Measurements from ENCODE around the gene RAVER2. TPM values are rescaled to one million over a fixed set of nuclear protein-coding genes. Genes with fewer than 3 reads are reported as not detected.

The RAVER2 gene, protein sequence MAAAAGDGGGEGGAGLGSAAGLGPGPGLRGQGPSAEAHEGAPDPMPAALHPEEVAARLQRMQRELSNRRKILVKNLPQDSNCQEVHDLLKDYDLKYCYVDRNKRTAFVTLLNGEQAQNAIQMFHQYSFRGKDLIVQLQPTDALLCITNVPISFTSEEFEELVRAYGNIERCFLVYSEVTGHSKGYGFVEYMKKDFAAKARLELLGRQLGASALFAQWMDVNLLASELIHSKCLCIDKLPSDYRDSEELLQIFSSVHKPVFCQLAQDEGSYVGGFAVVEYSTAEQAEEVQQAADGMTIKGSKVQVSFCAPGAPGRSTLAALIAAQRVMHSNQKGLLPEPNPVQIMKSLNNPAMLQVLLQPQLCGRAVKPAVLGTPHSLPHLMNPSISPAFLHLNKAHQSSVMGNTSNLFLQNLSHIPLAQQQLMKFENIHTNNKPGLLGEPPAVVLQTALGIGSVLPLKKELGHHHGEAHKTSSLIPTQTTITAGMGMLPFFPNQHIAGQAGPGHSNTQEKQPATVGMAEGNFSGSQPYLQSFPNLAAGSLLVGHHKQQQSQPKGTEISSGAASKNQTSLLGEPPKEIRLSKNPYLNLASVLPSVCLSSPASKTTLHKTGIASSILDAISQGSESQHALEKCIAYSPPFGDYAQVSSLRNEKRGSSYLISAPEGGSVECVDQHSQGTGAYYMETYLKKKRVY
- 11.4 and 12.2 TPM in 2 replicates for total RNA-seq (2014; rRNA removed)
- percentile 60 among the genes with signal in this experiment for Bru-seq, nascent RNA
- BruChase-seq, experiment 1, labeled RNA remaining after a 6-hour chase = percentile 52 among the genes with signal in this experiment
- percentile 61 among the genes with signal in this experiment for BruChase-seq, experiment 2, labeled RNA remaining after a 2-hour chase
- long read RNA-seq, full-length matches to known transcripts = 12 of 19 reads
- long read RNA-seq, partial matches to known transcripts = 5 of 19 reads
- long read RNA-seq, other reads (novel, unspliced or antisense) = 2 of 19 reads

GRCh38 chr1:64744492-64745180, at the start of gene RAVER2:
TSS of gene RAVER2 (plus strand) at chr1:64745075. CDS start at chr1:64745173, 98 bp downstream.
- CTCF ChIA-PET = no interaction called here
- no TSS peak for BruUV-seq (replicated peaks)
- H3K36me3 ChIP-seq (ENCODE audit: low read depth, low read length) = no peaks in the 10 kb centered on the region
- intact Hi-C loops (cut with micrococcal nuclease) = loop anchor here (1.0 to 10.0 kb wide), 3 partner anchors 57 to 680 kb away; partner anchors contain the start of genes LEPR and LEPROT
- H3F3A ChIP-seq (ENCODE audit: low read length, unreplicated experiment) = no peaks in the 10 kb centered on the region
- H4K20me1 ChIP-seq (ENCODE audit: low read length) = no peaks in the 10 kb centered on the region
- H3K9me2 ChIP-seq (replicated peaks; ENCODE audit: low read length) = no peaks in the 10 kb centered on the region
- POLR2A ChIA-PET (ENCODE audit: unreplicated experiment) = no interaction called here
- ATAC-seq = peak; percentile 79
- DNase-seq = peak; percentile 78
- peak within 1 kb of the TSS; percentile 100 for H3K4me3 ChIP-seq (ENCODE audit: low read length)
- H3K4me2 ChIP-seq (ENCODE audit: low read length) = peak within 1 kb of the TSS; percentile 96
- no peaks in the 10 kb centered on the region for H3K9me3 ChIP-seq (ENCODE audit: low read length)
- peak within 1 kb of the TSS; percentile 76 for H3K9ac ChIP-seq (ENCODE audit: low read length)
- H3K4me1 ChIP-seq (ENCODE audit: insufficient read depth, low read length) = peaks cover 24% of the 10 kb centered on the region
- H3K79me2 ChIP-seq (ENCODE audit: low read length) = peaks cover 36% of the 10 kb centered on the region
- H2AFZ ChIP-seq (ENCODE audit: low read length) = peak within 1 kb of the TSS; percentile 92
- TF ChIP-seq EZH2 (IDR thresholded peaks at IDR 0.05; ENCODE audit: low read length, unreplicated experiment) = no peak
- peak; percentile 77 for TF ChIP-seq CTCF (conservative IDR thresholded peaks at IDR 0.05; ENCODE audit: low read depth, low read length)
- TF ChIP-seq EZH2phosphoT487 (IDR thresholded peaks at IDR 0.05; ENCODE audit: borderline replicate concordance, low read length) = no peak
- no peaks in the 10 kb centered on the region for H3K27me3 ChIP-seq (ENCODE audit: low read length)
- no peak within 1 kb of the TSS for H3K27ac ChIP-seq (ENCODE audit: low read length)

DNA sequence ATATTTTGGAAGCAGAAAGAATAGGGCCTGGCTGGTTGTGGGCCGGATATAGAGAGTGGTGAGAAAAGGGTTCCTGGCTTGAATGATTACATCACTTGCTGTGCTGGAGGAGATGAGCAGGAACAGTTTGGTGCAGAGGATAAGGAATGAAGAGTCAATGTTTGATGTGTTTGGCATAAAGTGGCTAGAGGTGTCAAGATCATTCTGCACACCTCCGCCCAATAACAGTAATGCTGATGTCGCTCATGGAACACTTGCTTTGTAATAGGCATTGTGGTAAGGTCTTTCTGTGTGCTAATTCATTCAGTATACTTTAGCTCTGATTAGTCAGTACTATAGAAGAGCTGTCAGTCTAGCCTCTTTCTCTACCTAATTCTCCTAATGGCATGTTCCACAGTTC, 48.0 kb upstream of the RAVER2 start:
- Histone ChIP-seq H3K9me2 (replicated peaks; ENCODE audit: low read length) (no peaks in the 10 kb centered on the region), H3K4me1 (ENCODE audit: insufficient read depth, low read length) (0 out of 2 replicates have a peak, but pooled peaks cover under 1% of the 10 kb centered on the region), H3F3A (ENCODE audit: low read length, unreplicated experiment) (no peaks in the 10 kb centered on the region), H4K20me1 (ENCODE audit: low read length) (no peaks in the 10 kb centered on the region), H2AFZ (ENCODE audit: low read length) (no peak overlapping the region), H3K27ac (ENCODE audit: low read length) (no peak overlapping the region), H3K36me3 (ENCODE audit: low read depth, low read length) (no peaks in the 10 kb centered on the region), H3K4me2 (ENCODE audit: low read length) (no peak overlapping the region), H3K9ac (ENCODE audit: low read length) (no peak overlapping the region), H3K79me2 (ENCODE audit: low read length) (no peaks in the 10 kb centered on the region), H3K4me3 (ENCODE audit: low read length) (no peak overlapping the region), H3K27me3 (ENCODE audit: low read length) (no peaks in the 10 kb centered on the region), H3K9me3 (ENCODE audit: low read length) (no peaks in the 10 kb centered on the region)
- intact Hi-C loops (cut with micrococcal nuclease) = no loop called here
- ATAC-seq = no peak
- no peak for DNase-seq
- ChIA-PET CTCF (no interaction called here), POLR2A (ENCODE audit: unreplicated experiment) (no interaction called here)
- TF ChIP-seq CTCF (conservative IDR thresholded peaks at IDR 0.05; ENCODE audit: low read depth, low read length) (no peak), EZH2 (IDR thresholded peaks at IDR 0.05; ENCODE audit: low read length, unreplicated experiment) (no peak), EZH2phosphoT487 (IDR thresholded peaks at IDR 0.05; ENCODE audit: borderline replicate concordance, low read length) (no peak)
- BruUV-seq (replicated peaks) = no TSS peak
